GM19193 (cell line): ENCODE measurements around the gene DOK4.

Source experiments
- POLR2A ChIP-seq: IDR thresholded peaks from 4 replicates; pipeline ENCODE4 v1.6.1; 2011; ENCODE audit not compliant: insufficient read depth, insufficient read length; ENCODE audit errors: extremely low read depth

Gene DOK4

DNA sequence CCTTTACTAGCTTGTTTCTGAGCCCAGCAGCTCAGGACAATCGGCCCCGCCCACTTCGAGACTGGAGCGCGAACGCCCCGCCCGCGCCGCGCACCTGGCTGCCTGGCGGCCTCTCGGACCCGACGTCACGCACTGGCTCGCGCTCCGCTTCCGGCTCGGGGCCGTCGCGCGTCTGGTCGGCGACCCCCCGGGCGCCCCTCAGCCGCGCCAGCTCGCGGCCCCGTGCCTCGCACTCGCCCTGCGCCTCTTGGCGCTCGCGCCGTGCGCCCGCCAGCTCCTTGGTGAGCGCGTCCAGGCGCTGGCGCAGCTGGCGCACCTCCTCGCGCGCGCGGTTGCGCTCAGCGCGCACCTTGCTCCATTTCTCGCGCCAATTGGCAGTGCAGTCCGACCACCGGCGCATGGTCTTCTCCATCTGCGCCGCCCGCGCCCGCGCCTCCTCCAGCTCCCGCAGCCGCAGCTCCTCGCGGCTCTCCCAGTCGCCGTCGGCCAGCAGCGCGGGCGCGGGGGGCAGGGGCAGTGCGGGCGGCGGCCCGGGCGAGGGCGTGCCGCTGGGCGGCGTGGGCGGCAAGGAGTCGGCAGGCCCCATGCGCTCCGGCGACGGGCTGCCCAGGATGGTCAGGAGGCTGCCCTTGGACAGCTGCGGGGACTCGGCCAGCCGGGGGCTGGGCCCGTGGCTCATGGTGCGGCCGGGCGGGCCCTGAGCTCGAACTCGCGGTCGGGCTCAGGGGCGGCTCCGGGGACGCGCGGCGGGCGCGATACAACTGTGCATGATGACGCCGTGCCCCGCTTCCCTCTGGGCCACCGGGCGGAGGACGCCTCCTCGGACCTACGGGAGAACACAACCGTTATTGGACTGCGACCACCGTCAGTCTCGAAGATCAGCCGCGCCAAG is 42.5 kb upstream of the DOK4 start:
- TF ChIP-seq POLR2A: no peak

DNA sequence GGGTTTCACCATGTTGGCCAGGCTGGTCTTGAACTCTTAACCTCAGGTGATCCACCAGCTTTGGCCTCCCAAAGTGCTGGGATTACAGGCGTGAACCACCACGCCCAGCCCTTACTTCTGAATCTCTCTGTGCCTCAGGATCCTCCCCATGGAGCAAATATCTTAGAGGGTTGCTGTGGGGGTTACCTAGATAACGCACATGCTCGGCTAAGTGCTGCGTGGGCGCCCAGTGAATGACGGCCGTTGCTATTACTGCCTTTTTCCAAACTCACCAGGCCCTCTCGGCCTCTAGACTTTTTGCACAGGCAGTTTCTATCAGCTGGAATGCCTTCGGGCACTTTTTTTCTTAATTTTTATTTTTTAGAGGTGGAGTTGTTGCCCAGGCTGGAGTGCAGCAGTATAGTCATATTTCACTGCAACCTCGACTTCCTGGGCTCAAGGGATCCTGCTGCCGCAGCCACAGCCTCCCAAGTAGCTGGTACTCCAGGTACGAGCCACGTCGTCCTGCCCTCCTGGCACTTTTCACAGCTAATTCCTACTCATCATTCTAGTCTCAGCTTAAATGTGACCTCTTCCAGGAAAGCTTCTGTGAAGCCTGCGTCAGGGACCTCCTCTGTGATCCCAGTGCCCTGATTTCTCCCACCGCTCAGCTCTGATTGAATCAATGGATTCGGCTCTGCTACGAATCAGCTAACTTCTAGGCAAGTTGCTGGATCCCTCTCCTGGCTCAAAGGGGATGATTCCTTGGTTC is 41.5 kb upstream of the DOK4 start:
- no peak for TF ChIP-seq POLR2A

DNA sequence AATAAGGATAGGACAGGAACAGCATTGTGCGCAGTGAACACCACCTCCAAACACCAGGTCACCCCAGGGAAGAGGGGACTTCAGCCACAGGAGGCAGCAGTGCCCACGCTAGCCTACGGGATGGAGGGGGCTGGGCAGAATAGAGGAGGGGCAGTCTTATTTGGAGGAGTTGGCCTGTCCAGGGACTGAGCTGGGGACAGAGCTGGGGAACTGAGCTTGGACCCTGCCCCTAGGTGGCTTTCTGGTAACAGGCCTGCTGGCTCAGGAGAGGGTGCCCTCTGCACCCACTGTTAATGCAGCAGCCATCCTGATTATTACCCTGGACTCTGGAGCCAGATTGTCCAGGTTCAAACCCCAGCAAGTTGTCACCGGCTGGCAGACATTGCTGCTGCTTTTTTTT is 40.7 kb upstream of the DOK4 start:
- TF ChIP-seq POLR2A: no peak

DNA sequence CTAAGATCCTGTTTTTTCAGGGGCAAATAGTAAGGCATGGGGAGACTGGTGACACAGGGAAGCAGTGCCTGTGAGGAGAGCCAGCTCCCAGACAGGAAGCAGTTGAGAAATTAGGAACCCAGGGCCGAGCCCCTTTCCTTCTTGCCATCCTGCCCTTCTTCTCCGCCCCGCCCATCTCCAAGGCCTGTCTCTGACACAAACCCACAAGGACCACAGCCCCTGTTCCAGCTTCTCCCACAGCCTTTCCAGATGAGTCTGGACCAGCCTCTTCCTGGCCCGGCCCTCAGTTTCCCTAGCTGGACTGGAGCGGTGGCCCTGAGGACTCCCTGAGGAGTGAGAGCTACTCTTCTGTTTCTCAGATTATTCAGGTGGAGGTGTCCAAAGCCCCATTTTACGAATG is 40.2 kb upstream of the DOK4 start:
- no peak for TF ChIP-seq POLR2A

DNA sequence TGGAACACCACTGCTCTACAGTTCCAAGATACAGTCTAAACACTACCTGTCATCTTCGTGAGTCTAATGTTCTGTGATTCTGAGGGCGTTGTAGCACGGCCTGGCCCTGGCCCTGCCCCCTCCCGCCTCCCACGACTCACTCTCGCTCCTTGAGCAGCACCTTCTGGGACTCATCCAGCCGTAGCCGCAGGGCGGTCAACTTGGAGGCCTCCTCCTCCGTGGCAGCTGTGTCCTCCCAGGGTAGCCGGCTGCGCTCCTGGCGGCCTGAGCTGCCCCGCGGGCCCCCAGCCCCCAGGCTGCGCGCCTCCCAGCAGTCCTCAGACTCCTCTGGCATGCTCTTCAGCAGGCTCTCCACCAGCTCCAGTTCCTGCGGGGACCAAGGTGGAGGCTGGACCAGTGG is 39.5 kb upstream of the DOK4 start:
- TF ChIP-seq POLR2A: no peak

DNA sequence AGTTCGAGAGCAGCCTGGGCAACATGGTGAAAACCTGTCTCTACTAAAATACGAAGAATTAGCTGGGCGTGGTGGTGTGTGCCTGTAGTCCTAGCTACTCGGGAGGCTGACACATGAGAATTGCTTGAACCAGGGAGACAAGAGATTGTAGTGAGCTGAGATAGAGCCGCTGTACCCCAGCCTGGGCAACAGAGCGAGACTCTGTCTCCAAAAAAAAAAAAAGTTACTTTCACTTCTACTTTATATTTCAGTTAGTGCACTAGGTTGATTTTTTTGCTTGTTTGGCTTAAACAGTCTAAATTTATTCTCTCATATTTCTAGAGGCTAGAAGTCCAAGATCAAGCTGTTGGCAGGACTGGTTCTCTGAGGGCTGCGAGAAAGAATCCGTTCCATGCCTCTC is 36.7 kb upstream of the DOK4 start:
- TF ChIP-seq POLR2A: no peak

DNA sequence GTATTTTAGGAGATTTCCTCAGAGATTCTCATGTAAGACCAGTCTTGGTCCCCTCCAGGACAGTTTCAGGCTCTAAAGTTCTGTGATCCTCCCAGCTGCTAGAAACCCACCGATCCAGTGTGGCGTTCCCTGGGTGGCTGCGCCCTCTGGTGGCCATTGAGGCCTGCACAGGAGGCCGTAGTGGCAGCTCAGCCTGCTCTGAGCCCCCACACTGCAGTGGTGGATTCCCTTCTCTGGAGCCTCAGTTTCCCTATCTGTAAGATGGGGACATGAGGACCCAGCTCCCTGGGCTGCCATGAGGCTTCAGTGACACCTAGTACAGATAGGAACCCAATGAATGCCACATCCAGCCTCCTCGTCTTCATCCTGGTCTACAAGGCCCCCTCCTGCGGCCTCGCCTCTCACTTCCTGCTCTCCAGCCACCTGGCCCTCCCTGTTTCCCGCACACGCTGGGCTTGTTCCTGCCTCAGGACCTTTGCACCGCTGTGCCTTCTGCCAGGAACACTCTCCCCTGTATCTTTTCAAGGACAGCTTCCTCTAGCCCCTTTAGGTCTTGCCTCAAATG is 33.6 kb upstream of the DOK4 start:
- no peak for TF ChIP-seq POLR2A

DNA sequence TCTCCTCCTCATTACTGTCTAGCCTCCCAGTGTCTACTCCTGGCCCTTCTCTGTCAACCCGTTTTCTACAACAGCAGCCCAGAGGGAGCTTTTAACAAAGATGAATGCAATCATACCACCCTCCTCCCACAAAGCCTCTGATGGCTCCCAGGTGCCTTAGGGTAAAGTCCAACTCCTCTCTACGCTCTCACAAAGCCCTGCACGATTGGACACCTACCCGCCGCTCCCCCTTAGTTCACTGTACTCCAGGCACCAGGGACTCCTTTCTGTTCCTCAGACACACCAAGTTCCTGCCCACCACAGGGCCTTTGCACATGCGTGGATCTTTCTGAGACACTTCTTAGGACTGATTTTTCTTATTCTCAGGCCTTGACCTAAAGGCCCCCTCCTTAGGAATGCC is 32.6 kb upstream of the DOK4 start:
- no peak for TF ChIP-seq POLR2A

DNA sequence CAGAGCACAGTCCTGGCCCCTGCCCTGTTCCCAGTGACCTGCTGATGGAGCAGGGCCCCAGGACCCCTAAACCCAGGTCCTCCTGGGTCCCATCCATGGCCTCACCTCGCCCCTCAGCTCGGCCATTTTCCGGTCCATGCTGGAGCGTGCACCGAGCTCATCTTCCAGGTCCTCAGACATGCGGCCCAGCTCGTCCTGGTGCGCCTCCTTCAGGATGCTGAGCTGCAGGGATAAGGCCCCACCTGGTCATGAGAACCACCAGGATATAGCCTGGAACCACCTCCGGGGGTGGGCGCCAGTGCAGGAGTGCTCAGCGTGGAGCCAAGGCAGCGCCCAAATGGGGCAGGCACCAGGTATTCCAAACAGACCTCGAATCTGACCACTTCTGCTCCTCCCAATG is 32.2 kb upstream of the DOK4 start:
- no peak for TF ChIP-seq POLR2A

DNA sequence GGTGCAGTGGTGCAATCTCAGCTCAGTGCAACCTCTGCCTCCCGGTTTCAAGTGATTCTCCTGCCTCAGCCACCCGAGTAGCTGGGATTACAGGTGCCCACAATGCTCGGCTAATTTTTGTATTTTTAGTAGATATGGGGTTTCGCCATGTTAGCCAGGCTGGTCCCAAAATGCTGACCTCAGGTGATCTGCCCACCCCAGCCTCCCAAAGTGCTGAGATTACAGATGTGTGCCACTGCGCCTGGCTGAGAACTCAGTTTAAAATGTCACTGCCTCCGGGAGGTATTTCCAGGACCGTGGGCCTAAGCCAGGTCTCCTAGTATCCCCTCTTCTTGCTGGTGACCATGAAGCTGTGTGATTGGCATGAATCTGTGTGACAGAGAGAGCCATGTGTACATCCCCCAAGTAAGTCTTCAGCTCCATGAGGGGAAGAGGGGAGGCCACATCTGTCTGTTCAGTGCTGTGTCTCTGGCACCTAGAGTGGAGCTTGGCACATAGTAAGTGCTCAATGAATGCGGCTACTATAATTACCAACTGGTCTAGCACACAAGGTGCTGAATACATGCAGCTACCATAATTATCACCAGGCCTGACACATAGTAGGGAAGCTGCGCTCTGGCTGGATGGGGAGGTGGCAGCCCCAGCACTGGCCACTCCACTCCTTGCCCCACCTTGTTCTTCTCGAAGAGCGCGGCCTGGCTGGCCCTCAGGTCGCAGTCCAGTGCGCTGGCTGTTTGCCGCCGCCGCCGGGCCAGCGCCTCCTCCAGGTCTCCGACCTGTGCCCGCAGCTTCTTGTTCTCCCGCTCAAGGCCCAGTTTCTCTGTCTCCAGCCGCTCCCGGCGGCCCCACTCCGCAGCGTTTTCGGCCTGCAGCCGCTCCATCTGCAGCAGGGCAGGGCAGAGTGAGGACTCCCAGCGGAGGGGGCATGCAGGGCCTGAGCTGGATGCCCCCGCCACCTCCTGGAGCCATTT is 31.4 kb upstream of the DOK4 start:
- TF ChIP-seq POLR2A: no peak

DNA sequence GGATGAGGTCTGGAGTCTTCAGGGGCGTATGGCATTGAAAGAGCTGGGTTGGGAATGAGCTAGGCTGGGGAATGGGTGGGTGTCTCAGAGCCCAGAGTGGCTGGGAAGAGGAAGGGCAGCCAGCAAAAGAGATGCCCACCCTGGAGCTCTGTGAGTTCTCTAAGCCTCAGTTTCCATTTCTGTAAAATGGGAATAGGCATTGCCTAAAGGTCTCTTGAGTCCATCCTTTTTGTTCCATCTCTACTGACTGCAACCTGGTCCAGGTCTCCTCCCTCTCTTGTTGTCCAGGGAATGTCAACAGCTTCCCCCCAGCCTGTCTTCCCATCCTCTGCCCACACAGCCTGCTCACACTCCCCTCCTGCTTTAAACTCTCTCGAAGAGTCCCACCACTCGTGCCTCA is 30.5 kb upstream of the DOK4 start:
- TF ChIP-seq POLR2A: no peak

DNA sequence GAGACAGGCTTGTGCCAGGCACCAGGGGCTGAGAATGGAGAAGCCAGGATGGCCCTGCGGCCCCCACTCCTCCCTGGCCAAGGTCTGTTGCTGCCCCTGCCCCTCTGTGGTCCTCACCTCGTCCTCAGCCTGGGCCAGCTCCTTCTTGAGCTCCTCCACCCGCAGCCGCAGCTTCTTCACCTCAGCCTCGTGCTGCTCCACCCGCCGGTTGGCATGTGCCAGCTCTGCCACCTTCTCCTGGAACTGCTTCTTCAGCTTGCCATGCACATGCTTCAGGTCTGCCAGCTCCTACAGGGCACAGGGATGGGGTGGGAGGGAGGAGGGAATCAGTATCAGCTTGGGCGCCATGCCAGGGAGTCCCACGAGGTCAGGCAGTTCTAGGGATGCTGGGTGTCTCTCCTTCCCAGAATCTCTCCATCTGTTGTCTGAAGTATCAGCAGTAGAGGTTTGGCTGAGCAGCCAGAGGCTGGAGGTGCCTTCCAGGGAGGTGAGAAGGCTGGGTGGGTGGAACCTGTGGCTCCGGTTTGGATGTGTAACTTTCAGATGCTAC is 30.0 kb upstream of the DOK4 start:
- TF ChIP-seq POLR2A: no peak

DNA sequence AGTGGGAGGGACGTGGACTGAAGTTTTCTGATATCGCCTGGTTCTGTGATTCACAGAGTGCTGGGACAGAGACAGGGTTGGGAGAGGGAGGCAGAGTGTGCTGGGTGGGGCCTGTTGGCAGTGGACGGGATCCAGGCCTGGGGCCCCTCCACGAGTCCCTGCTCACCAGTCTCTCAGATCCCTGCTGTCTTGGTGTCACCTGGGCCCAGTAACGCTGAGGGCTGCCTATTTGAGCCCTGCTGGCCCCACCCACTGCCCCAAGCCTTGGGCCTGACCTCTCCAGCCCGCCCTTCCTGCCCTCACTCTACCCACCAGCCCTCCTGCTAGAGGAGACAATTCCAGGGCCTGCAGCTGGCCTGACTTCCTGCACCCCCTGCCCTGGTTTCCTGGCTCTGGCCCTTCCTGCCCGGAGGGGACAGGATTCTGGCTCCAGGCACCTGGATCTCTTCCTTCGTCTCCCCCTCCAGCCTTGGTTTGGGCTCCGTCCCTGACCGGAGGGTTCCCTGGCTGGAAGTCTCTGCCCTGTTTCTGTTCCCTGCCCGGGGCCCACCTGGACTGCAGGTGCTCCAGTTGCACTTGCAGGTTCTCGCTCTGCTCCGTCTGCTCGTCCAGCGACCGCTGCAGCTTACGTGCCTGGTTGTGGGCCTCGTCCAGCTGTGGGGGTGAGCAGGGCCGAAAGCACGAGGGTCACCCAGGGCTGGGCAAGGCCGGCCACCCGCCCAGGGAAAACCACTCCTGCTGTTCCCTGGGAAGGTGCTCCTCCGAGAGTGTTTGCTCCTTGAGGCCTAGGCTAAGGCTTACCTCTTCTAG is 28.7 kb upstream of the DOK4 start:
- TF ChIP-seq POLR2A: no peak

DNA sequence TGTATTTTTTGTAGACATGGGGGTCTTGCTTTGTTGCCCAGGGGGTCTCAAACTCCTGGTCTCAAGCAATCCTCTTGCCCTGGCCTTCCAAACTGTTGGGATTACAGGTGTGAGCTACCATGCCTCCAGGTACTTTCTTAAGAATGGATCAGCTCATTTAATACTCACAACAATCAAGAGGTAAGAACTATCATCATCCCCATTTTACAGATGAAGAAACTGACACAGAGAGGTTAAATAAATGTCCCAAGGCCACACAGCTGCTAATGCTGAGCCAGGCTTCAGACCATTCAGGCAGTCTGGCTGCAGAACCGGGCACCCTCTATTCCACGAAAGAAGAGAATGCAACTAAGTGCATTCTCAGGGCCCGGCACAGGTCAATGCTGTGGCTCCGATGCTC is 28.1 kb upstream of the DOK4 start:
- TF ChIP-seq POLR2A: no peak
